ENCODE results near the gene SH3RF3. TPM values are rescaled to one million over a fixed set of nuclear protein-coding genes. Genes with fewer than 3 reads are reported as not detected.

The SH3RF3 gene
- polyA plus RNA-seq, 1 donor (not counting 4 experiments of a cell fraction or from before 2014, with no cell fraction given): 0.08 TPM

- no peak overlapping the region for H2AFZ ChIP-seq (ENCODE audit: control insufficient read depth, low read length)
- peak overlapping the region; percentile 23 for H3K4me2 ChIP-seq (ENCODE audit: control insufficient read depth, extremely low read depth, insufficient read depth, low read depth, low read length)
- H3K79me2 ChIP-seq (ENCODE audit: control insufficient read depth, insufficient read depth, low read length): no peaks in the 10 kb centered on the region
- H4K20me1 ChIP-seq (ENCODE audit: control insufficient read depth, extremely low read depth, insufficient read depth, low read length): no peaks in the 10 kb centered on the region
- no peak overlapping the region for H3K9ac ChIP-seq (ENCODE audit: control insufficient read depth, extremely low read depth, insufficient read depth, low read length)
- no peaks in the 10 kb centered on the region for H3K9me1 ChIP-seq (ENCODE audit: control insufficient read depth, extremely low read depth, insufficient read depth, low read length)
- H3K9me3 ChIP-seq (ENCODE audit: control insufficient read depth, low read depth, low read length): no peaks in the 10 kb centered on the region
- H3K27ac ChIP-seq (ENCODE audit: control insufficient read depth, insufficient read depth, low read length): no peak overlapping the region
- dilution Hi-C loops (cut with MboI; ENCODE audit: extremely low pct_ligation_motif_present, low sequenced_read_pairs): no loop called here
- H3K27me3 ChIP-seq (ENCODE audit: control insufficient read depth, extremely low read depth, insufficient read depth, low read length): peaks cover 34% of the 10 kb centered on the region
- H3K36me3 ChIP-seq (ENCODE audit: control insufficient read depth in 2 of 2, extremely low read depth in 1 of 2, insufficient read depth in 2 of 2, low read length in 2 of 2): no peaks in the 10 kb centered on the region
- TF ChIP-seq, protein P1, sequence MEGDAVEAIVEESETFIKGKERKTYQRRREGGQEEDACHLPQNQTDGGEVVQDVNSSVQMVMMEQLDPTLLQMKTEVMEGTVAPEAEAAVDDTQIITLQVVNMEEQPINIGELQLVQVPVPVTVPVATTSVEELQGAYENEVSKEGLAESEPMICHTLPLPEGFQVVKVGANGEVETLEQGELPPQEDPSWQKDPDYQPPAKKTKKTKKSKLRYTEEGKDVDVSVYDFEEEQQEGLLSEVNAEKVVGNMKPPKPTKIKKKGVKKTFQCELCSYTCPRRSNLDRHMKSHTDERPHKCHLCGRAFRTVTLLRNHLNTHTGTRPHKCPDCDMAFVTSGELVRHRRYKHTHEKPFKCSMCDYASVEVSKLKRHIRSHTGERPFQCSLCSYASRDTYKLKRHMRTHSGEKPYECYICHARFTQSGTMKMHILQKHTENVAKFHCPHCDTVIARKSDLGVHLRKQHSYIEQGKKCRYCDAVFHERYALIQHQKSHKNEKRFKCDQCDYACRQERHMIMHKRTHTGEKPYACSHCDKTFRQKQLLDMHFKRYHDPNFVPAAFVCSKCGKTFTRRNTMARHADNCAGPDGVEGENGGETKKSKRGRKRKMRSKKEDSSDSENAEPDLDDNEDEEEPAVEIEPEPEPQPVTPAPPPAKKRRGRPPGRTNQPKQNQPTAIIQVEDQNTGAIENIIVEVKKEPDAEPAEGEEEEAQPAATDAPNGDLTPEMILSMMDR (optimal IDR thresholded peaks at IDR 0.05 in 1 of 3, IDR thresholded peaks at IDR 0.05 in 1 of 3, conservative IDR thresholded peaks at IDR 0.05 in 1 of 3; ENCODE audit: extremely low read depth in 1 of 3, insufficient read depth in 2 of 3, low read length in 3 of 3): no peak
- no peak for TF ChIP-seq EZH2 (IDR thresholded peaks at IDR 0.05; ENCODE audit: low read length)
- DNase-seq (ENCODE audit: low read depth, low spot score): peak; percentile 60
- no peak overlapping the region for H3K4me3 ChIP-seq (ENCODE audit: control insufficient read depth in 2 of 3, extremely low read depth in 1 of 3, insufficient read depth in 2 of 3, low read depth in 1 of 3, low read length in 3 of 3)
- peak; percentile 91 for FAIRE-seq
- H3K4me1 ChIP-seq (ENCODE audit: control insufficient read depth, extremely low read depth, insufficient read depth, low read length): peaks cover 14% of the 10 kb centered on the region
Measured at GRCh38 chr2:109351164-109351756, 222.3 kb downstream of the SH3RF3 start.

GRCh38 chr2:109352056-109352897 is 223.3 kb downstream of the SH3RF3 start:
- H3K27me3 ChIP-seq (ENCODE audit: control insufficient read depth, extremely low read depth, insufficient read depth, low read length): peaks cover 24% of the 10 kb centered on the region
- DNase-seq (ENCODE audit: low read depth, low spot score) (no peak), FAIRE-seq (no peak)
- H2AFZ ChIP-seq (ENCODE audit: control insufficient read depth, low read length): no peak overlapping the region
- TF ChIP-seq EZH2 (IDR thresholded peaks at IDR 0.05; ENCODE audit: low read length): no peak
- TF ChIP-seq, protein P1 (optimal IDR thresholded peaks at IDR 0.05 in 1 of 3, IDR thresholded peaks at IDR 0.05 in 1 of 3, conservative IDR thresholded peaks at IDR 0.05 in 1 of 3; ENCODE audit: extremely low read depth in 1 of 3, insufficient read depth in 2 of 3, low read length in 3 of 3): no peak
- no peak overlapping the region for H3K4me2 ChIP-seq (ENCODE audit: control insufficient read depth, extremely low read depth, insufficient read depth, low read depth, low read length)
- no peak overlapping the region for H3K27ac ChIP-seq (ENCODE audit: control insufficient read depth, insufficient read depth, low read length)
- no peaks in the 10 kb centered on the region for H4K20me1 ChIP-seq (ENCODE audit: control insufficient read depth, extremely low read depth, insufficient read depth, low read length)
- H3K9ac ChIP-seq (ENCODE audit: control insufficient read depth, extremely low read depth, insufficient read depth, low read length): no peak overlapping the region
- peaks cover 14% of the 10 kb centered on the region for H3K4me1 ChIP-seq (ENCODE audit: control insufficient read depth, extremely low read depth, insufficient read depth, low read length)
- no peaks in the 10 kb centered on the region for H3K9me1 ChIP-seq (ENCODE audit: control insufficient read depth, extremely low read depth, insufficient read depth, low read length)
- H3K9me3 ChIP-seq (ENCODE audit: control insufficient read depth, low read depth, low read length): no peaks in the 10 kb centered on the region
- H3K36me3 ChIP-seq (ENCODE audit: control insufficient read depth in 2 of 2, extremely low read depth in 1 of 2, insufficient read depth in 2 of 2, low read length in 2 of 2): no peaks in the 10 kb centered on the region
- H3K4me3 ChIP-seq (ENCODE audit: control insufficient read depth in 2 of 3, extremely low read depth in 1 of 3, insufficient read depth in 2 of 3, low read depth in 1 of 3, low read length in 3 of 3): no peak overlapping the region
- H3K79me2 ChIP-seq (ENCODE audit: control insufficient read depth, insufficient read depth, low read length): no peaks in the 10 kb centered on the region
- dilution Hi-C loops (cut with MboI; ENCODE audit: extremely low pct_ligation_motif_present, low sequenced_read_pairs): no loop called here

Data from keratinocyte (primary cell).